NCI-H510A (cell line): ENCODE data around the gene C4A.
"Not testable (repeated sequence)": the region's sequence is repeated elsewhere in the genome, so short reads cannot be mapped to it uniquely, and the experiment has no call there.

Experiments
- DNase-seq: peaks from one replicate; lab custom pipeline; 2025; lab: John Stamatoyannopoulos, UW

C4A gene

GRCh38 chr6:31979238-31979898, 2.5 kb upstream of the C4A start:
- no peak for DNase-seq

- DNase-seq, result not testable (repeated sequence)
These were observed 1.5 kb upstream of the C4A start for GRCh38 chr6:31980195-31980876.

- not testable (repeated sequence) for DNase-seq
These were observed 859 bp upstream of the C4A start for GRCh38 chr6:31980998-31981397.

- not testable (repeated sequence) for DNase-seq
These were observed 7.5 kb downstream of the C4A start for GRCh38 chr6:31989363-31989762.

GRCh38 chr6:31994421-31994820, 12.6 kb downstream of the C4A start:
- not testable (repeated sequence) for DNase-seq

GRCh38 chr6:31996385-31996784, 14.5 kb downstream of the C4A start:
- DNase-seq, result not testable (repeated sequence)

GRCh38 chr6:32002546-32003268, 20.9 kb downstream of the C4A start:
- not testable (repeated sequence) for DNase-seq

- DNase-seq, result not testable (repeated sequence)
These were observed 21.4 kb downstream of the C4A start for GRCh38 chr6:32003301-32003700.

GRCh38 chr6:32004393-32004792, 22.5 kb downstream of the C4A start:
- not testable (repeated sequence) for DNase-seq

GRCh38 chr6:32004864-32005537, 23.1 kb downstream of the C4A start:
- not testable (repeated sequence) for DNase-seq

GRCh38 chr6:32005538-32005880, 23.7 kb downstream of the C4A start:
- not testable (repeated sequence) for DNase-seq

GRCh38 chr6:32005991-32006529, 24.2 kb downstream of the C4A start:
- not testable (repeated sequence) for DNase-seq

GRCh38 chr6:32007086-32007485, 25.2 kb downstream of the C4A start:
- DNase-seq, result not testable (repeated sequence)

GRCh38 chr6:32008037-32008436, 26.2 kb downstream of the C4A start:
- DNase-seq, result not testable (repeated sequence)

- DNase-seq, result not testable (repeated sequence)
These were observed 26.8 kb downstream of the C4A start for GRCh38 chr6:32008616-32009015.

- DNase-seq, result not testable (repeated sequence)
These were observed 27.7 kb downstream of the C4A start for GRCh38 chr6:32009537-32009936.

- DNase-seq, result not testable (repeated sequence)
These were observed 29.1 kb downstream of the C4A start for GRCh38 chr6:32010856-32011530.

GRCh38 chr6:32012941-32013617, 31.2 kb downstream of the C4A start:
- not testable (repeated sequence) for DNase-seq

GRCh38 chr6:32013738-32014137, 31.9 kb downstream of the C4A start:
- not testable (repeated sequence) for DNase-seq

GRCh38 chr6:32014547-32014946, 32.7 kb downstream of the C4A start, which contains the start of gene C4B:
C4B (plus strand) TSS chr6:32014795; CDS start chr6:32014846, 51 bp downstream.
- not testable (repeated sequence) for DNase-seq

- DNase-seq, result not testable (repeated sequence)
These were observed 40.2 kb downstream of the C4A start for GRCh38 chr6:32022100-32022499.
